MCF 10A (cell line): ENCODE results near the gene SIRPG. TPM values are rescaled to one million over a fixed set of nuclear protein-coding genes. Genes with fewer than 3 reads are reported as not detected.

ENCODE experiments used
- BruUV-seq: library from RNA; stranded (reverse); fragments of 400-500 nt; replicated peaks from 2 replicates; lab custom pipeline; 2021; lab: Mats Ljungman, UMichigan
- CTCF ChIA-PET: fragments of 300-600 bp; sonication (Branson Sonifier 250); formaldehyde crosslinking; extraction: SDS; loops from one replicate; lab custom pipeline; 2021; ENCODE audit warnings: antibody characterized with exemption, inconsistent platforms; lab: Yijun Ruan, JAX
- POLR2A ChIA-PET: fragments of 300-600, 350-650 bp; sonication (Branson Sonifier 250); formaldehyde crosslinking; extraction: SDS; loops from one replicate; lab custom pipeline; 2020; ENCODE audit warnings: antibody characterized with exemption, inconsistent platforms; lab: Yijun Ruan, JAX
- DNase-seq: peaks from one replicate; pipeline ENCODE4 v3.0.0-alpha.2; 2018; ENCODE audit not compliant: unreplicated experiment
- H3K27ac Mint-ChIP-seq: one replicate; pipeline ENCODE4 v1.8.0; 2022; ENCODE audit warnings: mild to moderate bottlenecking, low read depth, mixed read lengths; ENCODE audit not compliant: unreplicated experiment
- H3K27me3 Mint-ChIP-seq: one replicate; pipeline ENCODE4 v1.8.0; 2022; ENCODE audit warnings: mixed read lengths; ENCODE audit not compliant: insufficient read depth, unreplicated experiment
- H3K36me3 Mint-ChIP-seq: one replicate; pipeline ENCODE4 v1.8.0; 2022; ENCODE audit warnings: mild to moderate bottlenecking, moderate library complexity, mixed read lengths; ENCODE audit not compliant: insufficient read depth, unreplicated experiment
- H3K4me1 Mint-ChIP-seq: one replicate; pipeline ENCODE4 v1.8.0; 2022; ENCODE audit warnings: mixed read lengths; ENCODE audit not compliant: insufficient read depth, unreplicated experiment
- H3K4me3 Mint-ChIP-seq: one replicate; pipeline ENCODE4 v1.8.0; 2022; ENCODE audit warnings: mild to moderate bottlenecking, moderate library complexity, mixed read lengths; ENCODE audit not compliant: unreplicated experiment
- H3K9me3 Mint-ChIP-seq: one replicate; pipeline ENCODE4 v1.8.0; 2022; ENCODE audit warnings: mixed read lengths; ENCODE audit not compliant: unreplicated experiment
- CTCF ChIP-seq: fragments of 200-600 bp; IDR thresholded peaks from one replicate; pipeline ENCODE4 v1.8.0; 2022; ENCODE audit warnings: antibody characterized with exemption, mild to moderate bottlenecking; ENCODE audit not compliant: unreplicated experiment
- intact Hi-C: fragments of 100-400 bp; cut with micrococcal nuclease; formaldehyde crosslinking; loops from 2 replicates; pipeline ENCODE4 v1.14.1; 2022
- total RNA-seq: library from RNA; stranded (reverse); gene quantifications from 2 replicates; pipeline ENCODE4 v1.2.3, GENCODE V29; 2022

The SIRPG gene
- total RNA-seq, 1 experiment from 2014 or later: not detected

- H3K9me3 Mint-ChIP-seq: no peaks in the 10 kb centered on the region
- H3K27me3 Mint-ChIP-seq: peaks cover 11% of the 10 kb centered on the region
- no TSS peak for BruUV-seq
- ChIA-PET POLR2A (interaction anchor here (0.6 to 0.7 kb wide), 3 partner anchors 59 to 135 kb away, joined by 3 read pairs; no protein-coding TSS in a partner anchor), CTCF (interaction anchor here (0.6 kb wide), 1 partner anchor 325 kb away, joined by 3 read pairs; no protein-coding TSS in a partner anchor)
- DNase-seq: no peak
- intact Hi-C loops: no loop called here
- H3K4me3 Mint-ChIP-seq: no peak overlapping the region
- no peak overlapping the region for H3K27ac Mint-ChIP-seq
- no peaks in the 10 kb centered on the region for H3K36me3 Mint-ChIP-seq
- peaks cover 9% of the 10 kb centered on the region for H3K4me1 Mint-ChIP-seq
- no peak for TF ChIP-seq CTCF
These were observed 4.1 kb upstream of the SIRPG start for GRCh38 chr20:1661542-1662299.

- TF ChIP-seq CTCF: no peak
- Mint-ChIP-seq H3K27me3 (peaks cover 11% of the 10 kb centered on the region), H3K36me3 (no peaks in the 10 kb centered on the region), H3K27ac (no peak overlapping the region), H3K9me3 (no peaks in the 10 kb centered on the region), H3K4me3 (no peak overlapping the region), H3K4me1 (peaks cover 9% of the 10 kb centered on the region)
- ChIA-PET POLR2A (no interaction called here), CTCF (interaction anchor here (0.5 to 1.5 kb wide), 2 partner anchors 30 to 74 kb away, joined by 3 to 4 read pairs; no protein-coding TSS in a partner anchor)
- intact Hi-C loops: no loop called here
- peak; percentile 1 for DNase-seq
- BruUV-seq: no TSS peak
These were observed 2.7 kb upstream of the SIRPG start for GRCh38 chr20:1660246-1660645.

- TF ChIP-seq CTCF: no peak
- POLR2A ChIA-PET: interaction anchor here (0.6 kb wide), 1 partner anchor 99 kb away, joined by 3 read pairs; the partner anchor contains the start of gene SIRPD
- H3K4me3 Mint-ChIP-seq: no peak overlapping the region
These were observed 735 bp downstream of the SIRPG start for GRCh38 chr20:1656844-1657243.

GRCh38 chr20:1654996-1655395 is 2.6 kb downstream of the SIRPG start:
- no peak overlapping the region for H3K4me3 Mint-ChIP-seq
- H3K4me1 Mint-ChIP-seq: no peaks in the 10 kb centered on the region
- no peaks in the 10 kb centered on the region for H3K9me3 Mint-ChIP-seq
- no peaks in the 10 kb centered on the region for H3K36me3 Mint-ChIP-seq
- no peak for TF ChIP-seq CTCF
- intact Hi-C loops: no loop called here
- POLR2A ChIA-PET: no interaction called here
- peaks cover 11% of the 10 kb centered on the region for H3K27me3 Mint-ChIP-seq
- no TSS peak for BruUV-seq
- no peak for DNase-seq
- no peak overlapping the region for H3K27ac Mint-ChIP-seq
- CTCF ChIA-PET: interaction anchor here (0.6 kb wide), 1 partner anchor 86 kb away, joined by 3 read pairs; no protein-coding TSS in a partner anchor

More at GRCh38 chr20:1656844-1657243, 735 bp downstream of the SIRPG start:
- BruUV-seq: no TSS peak
- CTCF ChIA-PET: interaction anchor here (0.6 kb wide), 2 partner anchors 12 to 685 kb away, joined by 3 read pairs; no protein-coding TSS in a partner anchor
- Mint-ChIP-seq H3K27ac (no peak overlapping the region), H3K36me3 (no peaks in the 10 kb centered on the region), H3K9me3 (no peaks in the 10 kb centered on the region), H3K27me3 (peaks cover 11% of the 10 kb centered on the region), H3K4me1 (no peaks in the 10 kb centered on the region)
- intact Hi-C loops: no loop called here
- DNase-seq: no peak
